ENCODE results near the gene NMNAT3. TPM values are rescaled to one million over a fixed set of nuclear protein-coding genes. Genes with fewer than 3 reads are reported as not detected.

NMNAT3 gene
- total and polyA plus RNA-seq, 2 experiments from 2014 or later = 8.3 to 9.2 TPM

- no peaks in the 10 kb centered on the region for H3K79me2 ChIP-seq (replicated peaks; ENCODE audit: insufficient read depth)
- Mint-ChIP-seq H3K4me3 (no peak overlapping the region), H3K27me3 (ENCODE audit: insufficient read depth, low read depth, poor library complexity) (no peaks in the 10 kb centered on the region), H3K27ac (no peak overlapping the region), H3K9me3 (no peaks in the 10 kb centered on the region), H3K36me3 (ENCODE audit: low read depth) (no peaks in the 10 kb centered on the region), H3K4me1 (peaks cover 20% of the 10 kb centered on the region)
- H3K4me3 ChIP-seq = no peak overlapping the region
- no peak for TF ChIP-seq EZH2 (IDR thresholded peaks at IDR 0.05; ENCODE audit: low read depth, unreplicated experiment)
- TF ChIP-seq REST (IDR thresholded peaks at IDR 0.05; ENCODE audit: unreplicated experiment) = no peak
- no peak for TF ChIP-seq ZNF331 (CRISPR knock-in tag; IDR thresholded peaks at IDR 0.05; ENCODE audit: low read depth)
- TF ChIP-seq ZNF114 (CRISPR knock-in tag; IDR thresholded peaks at IDR 0.05) = no peak
- H3K27me3 ChIP-seq (ENCODE audit: insufficient read depth) = no peaks in the 10 kb centered on the region
- no peak overlapping the region for H2AFZ ChIP-seq
- H4K20me1 ChIP-seq (replicated peaks; ENCODE audit: insufficient read depth) = no peaks in the 10 kb centered on the region
- peaks cover 14% of the 10 kb centered on the region for H3K9me2 ChIP-seq (ENCODE audit: insufficient read depth)
- ATAC-seq = no peak
- H3K4me2 ChIP-seq = no peak overlapping the region
- no peak overlapping the region for H3K27ac ChIP-seq (ENCODE audit: low read depth)
- H3K4me1 ChIP-seq (ENCODE audit: insufficient read depth) = peaks cover 23% of the 10 kb centered on the region
- H3K36me3 ChIP-seq (ENCODE audit: insufficient read depth) = no peaks in the 10 kb centered on the region
- DNase-seq (ENCODE audit: low spot score) = no peak
- H3F3A ChIP-seq (replicated peaks; ENCODE audit: low read depth) = no peaks in the 10 kb centered on the region
Observed at GRCh38 chr3:139664958-139665357, 12.8 kb downstream of the NMNAT3 start.

- H3K27me3 ChIP-seq (ENCODE audit: insufficient read depth) = no peaks in the 10 kb centered on the region
- no peak overlapping the region for H3K4me2 ChIP-seq
- H2AFZ ChIP-seq = no peak overlapping the region
- ATAC-seq (no peak), DNase-seq (ENCODE audit: low spot score) (no peak)
- Mint-ChIP-seq H3K4me3 (no peak overlapping the region), H3K4me1 (peaks cover under 1% of the 10 kb centered on the region; the same call in 2 of the 3 replicates), H3K27me3 (ENCODE audit: insufficient read depth, low read depth, poor library complexity) (peaks cover 1% of the 10 kb centered on the region), H3K36me3 (ENCODE audit: low read depth) (no peaks in the 10 kb centered on the region), H3K9me3 (no peaks in the 10 kb centered on the region), H3K27ac (no peak overlapping the region)
- H3K4me3 ChIP-seq = no peak overlapping the region
- no peaks in the 10 kb centered on the region for H3K36me3 ChIP-seq (ENCODE audit: insufficient read depth)
- H3K9me2 ChIP-seq (ENCODE audit: insufficient read depth) = peaks cover 11% of the 10 kb centered on the region; the same call in 1 of the 2 replicates
- peaks cover 11% of the 10 kb centered on the region for H3K4me1 ChIP-seq (ENCODE audit: insufficient read depth)
- no peaks in the 10 kb centered on the region for H3K79me2 ChIP-seq (replicated peaks; ENCODE audit: insufficient read depth)
- no peak overlapping the region for H3K27ac ChIP-seq (ENCODE audit: low read depth)
- H3F3A ChIP-seq (replicated peaks; ENCODE audit: low read depth) = no peaks in the 10 kb centered on the region
- H4K20me1 ChIP-seq (replicated peaks; ENCODE audit: insufficient read depth) = no peaks in the 10 kb centered on the region
- TF ChIP-seq JUNB (IDR thresholded peaks at IDR 0.05; ENCODE audit: unreplicated experiment) (no peak), REST (IDR thresholded peaks at IDR 0.05; ENCODE audit: unreplicated experiment) (no peak), ZNF114 (CRISPR knock-in tag; IDR thresholded peaks at IDR 0.05) (no peak), CTCF (conservative IDR thresholded peaks at IDR 0.05; ENCODE audit: low read depth in 2 of 2) (no peak), EZH2phosphoT487 (IDR thresholded peaks at IDR 0.05; ENCODE audit: unreplicated experiment) (no peak)
Observed at GRCh38 chr3:139660269-139660668, 17.5 kb downstream of the NMNAT3 start.

All from GM23338 (cell line).